MM.1S (cell line): Measurements from ENCODE around the gene DNAH7.

Source experiments
- CTCF ChIP-seq: fragments of 300-600 bp; sonication (generic); IDR thresholded peaks from 2 replicates; pipeline ENCODE4 v1.5.1; 2016; ENCODE audit warnings: antibody characterized with exemption, low read length, mixed read lengths
- EZH2phosphoT487 ChIP-seq: fragments of 300-600 bp; sonication (generic); IDR thresholded peaks from 2 replicates; pipeline ENCODE4 v1.6.1; 2018; ENCODE audit warnings: antibody characterized with exemption, low read length

- TF ChIP-seq CTCF (no peak), EZH2phosphoT487 (no peak)
Measured at GRCh38 chr2:195995499-195995898, 73.1 kb downstream of the DNAH7 start.
